Right lobe of liver (tissue), 4 donors: ENCODE results near the gene GPBAR1.

Experiments used
- POLR2A ChIP-seq: fragments of 450-650 bp; IDR thresholded peaks from one replicate; pipeline ENCODE4 v1.6.1; 2017; ENCODE audit warnings: antibody characterized with exemption, mild to moderate bottlenecking
- TF ChIP-seq, protein P1 (sequence below), 4 donors: fragments of 200-600 bp in 3 of 4; fragments of 450-650 bp in 1 of 4; IDR thresholded peaks; one replicate each; pipeline versions ENCODE4 v1.5.1 to v1.8.0; 2016 to 2022; ENCODE audit warnings: antibody characterized with exemption in 4 of 4, mild to moderate bottlenecking in 2 of 4
- donor health status: DM: no; HTN: no; CAD: no.
- donor health status: DM: no; HTN: no; CAD: no.
- donor health status: DM: no; HTN: yes; CAD: no.

DNA sequence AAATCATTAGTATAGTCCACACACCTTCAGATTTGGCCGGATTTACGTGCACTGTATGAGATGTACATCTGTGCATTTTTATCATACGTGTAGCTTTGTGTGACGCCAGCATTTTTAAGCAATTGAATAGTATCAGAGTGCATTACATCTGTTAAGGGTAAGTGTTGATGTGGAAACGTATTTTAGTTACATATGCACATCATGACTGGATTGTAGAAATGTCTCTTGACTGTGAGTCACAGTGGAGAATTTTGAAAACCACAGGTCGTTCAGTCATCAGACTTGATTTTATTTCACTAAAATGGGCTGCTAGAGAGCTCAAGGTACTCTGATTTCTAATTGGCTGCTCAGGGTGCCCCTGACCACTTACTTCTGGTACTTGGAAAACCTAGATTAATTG, 5.4 kb upstream of the GPBAR1 start:
- no peak for TF ChIP-seq POLR2A
- TF ChIP-seq, protein P1, sequence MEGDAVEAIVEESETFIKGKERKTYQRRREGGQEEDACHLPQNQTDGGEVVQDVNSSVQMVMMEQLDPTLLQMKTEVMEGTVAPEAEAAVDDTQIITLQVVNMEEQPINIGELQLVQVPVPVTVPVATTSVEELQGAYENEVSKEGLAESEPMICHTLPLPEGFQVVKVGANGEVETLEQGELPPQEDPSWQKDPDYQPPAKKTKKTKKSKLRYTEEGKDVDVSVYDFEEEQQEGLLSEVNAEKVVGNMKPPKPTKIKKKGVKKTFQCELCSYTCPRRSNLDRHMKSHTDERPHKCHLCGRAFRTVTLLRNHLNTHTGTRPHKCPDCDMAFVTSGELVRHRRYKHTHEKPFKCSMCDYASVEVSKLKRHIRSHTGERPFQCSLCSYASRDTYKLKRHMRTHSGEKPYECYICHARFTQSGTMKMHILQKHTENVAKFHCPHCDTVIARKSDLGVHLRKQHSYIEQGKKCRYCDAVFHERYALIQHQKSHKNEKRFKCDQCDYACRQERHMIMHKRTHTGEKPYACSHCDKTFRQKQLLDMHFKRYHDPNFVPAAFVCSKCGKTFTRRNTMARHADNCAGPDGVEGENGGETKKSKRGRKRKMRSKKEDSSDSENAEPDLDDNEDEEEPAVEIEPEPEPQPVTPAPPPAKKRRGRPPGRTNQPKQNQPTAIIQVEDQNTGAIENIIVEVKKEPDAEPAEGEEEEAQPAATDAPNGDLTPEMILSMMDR (IDR thresholded peaks at IDR 0.05), result no peak
